HepG2 (cell line): ENCODE measurements around the gene EIF3J. TPM values are rescaled to one million over a fixed set of nuclear protein-coding genes. Genes with fewer than 3 reads are reported as not detected.

Experiments
- FOXK1 ChIP-seq: sonication (generic); formaldehyde crosslinking; IDR thresholded peaks from 2 replicates; pipeline ENCODE4 v1.4.0; 2020; ENCODE audit warnings: low read depth, missing genetic modification reagents, borderline replicate concordance
- FOXO1 ChIP-seq: sonication (generic); formaldehyde crosslinking; IDR thresholded peaks from 2 replicates; pipeline ENCODE4 v1.4.0; 2020; ENCODE audit warnings: missing genetic modification reagents
- HMGXB3 ChIP-seq: sonication (generic); formaldehyde crosslinking; IDR thresholded peaks from 2 replicates; pipeline ENCODE4 v1.4.0; 2020; ENCODE audit warnings: missing genetic modification reagents, borderline replicate concordance
- MTA1 ChIP-seq: sonication (generic); formaldehyde crosslinking; IDR thresholded peaks from 2 replicates; pipeline ENCODE4 v1.4.0; 2020; ENCODE audit warnings: missing genetic modification reagents, mild to moderate bottlenecking, borderline replicate concordance
- NFYB ChIP-seq: sonication (generic); formaldehyde crosslinking; IDR thresholded peaks from 2 replicates; pipeline ENCODE4 v1.4.0; 2020; ENCODE audit warnings: missing genetic modification reagents
- RAD51 ChIP-seq: fragments of 450-650 bp; IDR thresholded peaks from 2 replicates; pipeline ENCODE4 v1.6.1; 2016; ENCODE audit warnings: borderline replicate concordance
- SP4 ChIP-seq: sonication (generic); formaldehyde crosslinking; IDR thresholded peaks from 2 replicates; pipeline ENCODE4 v1.8.1; 2023; ENCODE audit warnings: mild to moderate bottlenecking, missing genetic modification reagents
- ZBTB26 ChIP-seq: IDR thresholded peaks from 2 replicates; pipeline ENCODE4 v1.6.1; 2016; ENCODE audit warnings: missing compliant biosample characterization, missing genetic modification reagents, borderline replicate concordance
- ZFY ChIP-seq: sonication (generic); formaldehyde crosslinking; IDR thresholded peaks from 2 replicates; pipeline ENCODE4 v1.4.0; 2020; ENCODE audit warnings: missing genetic modification reagents
- ZNF143 ChIP-seq: sonication (generic); formaldehyde crosslinking; IDR thresholded peaks from 2 replicates; pipeline ENCODE4 v1.4.0; 2020; ENCODE audit warnings: missing genetic modification reagents
- ZNF235 ChIP-seq: sonication (generic); formaldehyde crosslinking; IDR thresholded peaks from 2 replicates; pipeline ENCODE4 v1.8.1; 2023; ENCODE audit warnings: mild to moderate bottlenecking, missing genetic modification reagents, borderline replicate concordance
- ZNF33B ChIP-seq: sonication (generic); formaldehyde crosslinking; IDR thresholded peaks from 2 replicates; pipeline ENCODE4 v1.5.1; 2020; ENCODE audit warnings: mild to moderate bottlenecking, missing genetic modification reagents
- ZNF446 ChIP-seq: sonication (generic); formaldehyde crosslinking; IDR thresholded peaks from 2 replicates; pipeline ENCODE4 v1.5.0; 2020; ENCODE audit warnings: mild to moderate bottlenecking, missing genetic modification reagents
- ZNF503 ChIP-seq: sonication (generic); formaldehyde crosslinking; IDR thresholded peaks from 2 replicates; pipeline ENCODE4 v1.4.0; 2020; ENCODE audit warnings: missing genetic modification reagents
- ZNF607 ChIP-seq: sonication (generic); formaldehyde crosslinking; IDR thresholded peaks from 2 replicates; pipeline ENCODE4 v1.5.1; 2020; ENCODE audit warnings: missing genetic modification reagents, mild to moderate bottlenecking, borderline replicate concordance
- ZNF768 ChIP-seq: sonication (generic); formaldehyde crosslinking; IDR thresholded peaks from 2 replicates; pipeline ENCODE4 v1.4.0; 2020; ENCODE audit warnings: missing genetic modification reagents
- ZNF782 ChIP-seq: sonication (generic); formaldehyde crosslinking; IDR thresholded peaks from 2 replicates; pipeline ENCODE4 v1.4.0; 2020; ENCODE audit warnings: missing genetic modification reagents, mild to moderate bottlenecking, borderline replicate concordance
- polyA plus RNA-seq, 8 experiments: library from polyadenylated mRNA; depleted of rRNA in 3 of 8; stranded (reverse) in 7 of 8; unstranded in 1 of 8; fragments of >200 nt; fragmentation: Illumina TruSeq in 4 of 8; extraction: Trizol in 4 of 8; gene quantifications; 2 replicates each; pipeline versions ENCODE4 v1.2.1 to v1.2.3, GENCODE V29; 2011 to 2016; ENCODE audit warnings: low read depth in 4 of 8, missing spikeins in 1 of 8, mixed read lengths in 1 of 8; ENCODE audit not compliant: insufficient read depth in 1 of 8
- total RNA-seq, 5 experiments: library from RNA; depleted of rRNA; stranded (reverse); fragments of >200 nt; fragmentation: Illumina TruSeq; extraction: Trizol; gene quantifications; 2 replicates each; pipeline ENCODE4 v1.2.3, GENCODE V29; 2016; ENCODE audit warnings: low read depth in 1 of 5
- TF ChIP-seq, protein P1 (sequence below): sonication (generic); formaldehyde crosslinking; IDR thresholded peaks from 2 replicates; pipeline ENCODE4 v1.8.0; 2022; ENCODE audit warnings: low read depth, missing genetic modification reagents
- TF ChIP-seq, protein P2 (sequence below): conservative IDR thresholded peaks from 2 replicates; pipeline ENCODE4 v1.6.1; 2018; ENCODE audit warnings: missing genetic modification reagents

EIF3J gene
- total and polyA plus RNA-seq, 2 of the 13 experiments (the other 11 are each of a cell fraction or from before 2014, with no cell fraction given): 51.7 to 69.2 TPM

GRCh38 chr15:44536962-44537734 is at the start of gene EIF3J (continued):
- TF ChIP-seq HMGXB3 (no peak), ZNF782 (CRISPR knock-in tag) (no peak), ZNF768 (CRISPR knock-in tag) (0 out of 2 replicates have a peak, but pooled peaks have one; percentile 54), ZNF235 (CRISPR knock-in tag) (no peak), FOXO1 (peak; percentile 18; the same call in 1 of the 2 replicates), SP4 (CRISPR knock-in tag) (no peak; the same call in none of the 2 replicates), ZNF607 (CRISPR knock-in tag) (peak; percentile 94; the same call in 1 of the 2 replicates), NFYB (CRISPR knock-in tag) (no peak), FOXK1 (CRISPR knock-in tag) (no peak), ZNF503 (CRISPR knock-in tag) (no peak), ZBTB26 (CRISPR knock-in tag) (no peak; the same call in 1 of the 2 replicates), ZNF446 (CRISPR knock-in tag) (peak; percentile 72; the same call in 1 of the 2 replicates), ZFY (peak; percentile 84), RAD51 (no peak), ZNF33B (CRISPR knock-in tag) (no peak), ZNF143 (CRISPR knock-in tag) (peak; percentile 81), MTA1 (CRISPR knock-in tag) (peak; percentile 41; the same call in 1 of the 2 replicates)
- TF ChIP-seq, protein P1, sequence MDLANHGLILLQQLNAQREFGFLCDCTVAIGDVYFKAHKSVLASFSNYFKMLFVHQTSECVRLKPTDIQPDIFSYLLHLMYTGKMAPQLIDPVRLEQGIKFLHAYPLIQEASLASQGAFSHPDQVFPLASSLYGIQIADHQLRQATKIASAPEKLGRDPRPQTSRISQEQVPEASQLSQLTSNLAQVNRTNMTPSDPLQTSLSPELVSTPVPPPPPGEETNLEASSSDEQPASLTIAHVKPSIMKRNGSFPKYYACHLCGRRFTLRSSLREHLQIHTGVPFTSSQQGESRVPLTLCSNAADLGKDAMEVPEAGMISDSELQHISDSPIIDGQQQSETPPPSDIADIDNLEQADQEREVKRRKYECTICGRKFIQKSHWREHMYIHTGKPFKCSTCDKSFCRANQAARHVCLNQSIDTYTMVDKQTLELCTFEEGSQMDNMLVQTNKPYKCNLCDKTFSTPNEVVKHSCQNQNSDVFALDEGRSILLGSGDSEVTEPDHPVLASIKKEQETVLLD (CRISPR knock-in tag): peak; percentile 28; the same call in 1 of the 2 replicates
- TF ChIP-seq, protein P2, sequence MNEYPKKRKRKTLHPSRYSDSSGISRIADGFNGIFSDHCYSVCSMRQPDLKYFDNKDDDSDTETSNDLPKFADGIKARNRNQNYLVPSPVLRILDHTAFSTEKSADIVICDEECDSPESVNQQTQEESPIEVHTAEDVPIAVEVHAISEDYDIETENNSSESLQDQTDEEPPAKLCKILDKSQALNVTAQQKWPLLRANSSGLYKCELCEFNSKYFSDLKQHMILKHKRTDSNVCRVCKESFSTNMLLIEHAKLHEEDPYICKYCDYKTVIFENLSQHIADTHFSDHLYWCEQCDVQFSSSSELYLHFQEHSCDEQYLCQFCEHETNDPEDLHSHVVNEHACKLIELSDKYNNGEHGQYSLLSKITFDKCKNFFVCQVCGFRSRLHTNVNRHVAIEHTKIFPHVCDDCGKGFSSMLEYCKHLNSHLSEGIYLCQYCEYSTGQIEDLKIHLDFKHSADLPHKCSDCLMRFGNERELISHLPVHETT: peak; percentile 85; the same call in 1 of the 2 replicates
